Measurements from ENCODE around the gene DHRSX. TPM values are rescaled to one million over a fixed set of nuclear protein-coding genes. Genes with fewer than 3 reads are reported as not detected.

Gene DHRSX
- total RNA-seq, 1 donor = 11.0 TPM

DNA sequence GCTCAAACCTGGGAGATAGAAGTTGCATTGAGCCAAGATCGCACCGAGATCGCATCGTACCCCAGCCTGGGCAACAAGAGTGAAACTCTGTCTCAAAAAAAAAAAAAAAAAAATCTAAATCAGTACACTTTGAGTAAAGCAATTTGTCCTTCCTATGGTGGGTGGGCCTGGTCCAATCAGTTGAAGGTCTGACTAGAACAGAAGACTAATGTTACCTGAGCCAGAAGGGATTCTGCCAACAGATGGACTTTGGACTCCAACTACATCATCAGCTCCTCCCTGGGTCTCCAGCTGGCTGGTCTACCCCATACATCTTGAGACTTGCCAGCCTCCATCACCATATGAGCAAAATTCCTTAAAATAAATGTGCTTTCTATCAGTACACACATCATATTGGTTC lies 155.2 kb downstream of the DHRSX start:
- Histone ChIP-seq H3K4me1 (ENCODE audit: insufficient read depth, low read length) (peaks cover 3% of the 10 kb centered on the region), H3K9me3 (ENCODE audit: low read depth, low read length) (no peaks in the 10 kb centered on the region), H3K4me3 (ENCODE audit: low read length) (no peak overlapping the region), H3K27me3 (ENCODE audit: insufficient read depth, low read length) (no peaks in the 10 kb centered on the region)

DNA sequence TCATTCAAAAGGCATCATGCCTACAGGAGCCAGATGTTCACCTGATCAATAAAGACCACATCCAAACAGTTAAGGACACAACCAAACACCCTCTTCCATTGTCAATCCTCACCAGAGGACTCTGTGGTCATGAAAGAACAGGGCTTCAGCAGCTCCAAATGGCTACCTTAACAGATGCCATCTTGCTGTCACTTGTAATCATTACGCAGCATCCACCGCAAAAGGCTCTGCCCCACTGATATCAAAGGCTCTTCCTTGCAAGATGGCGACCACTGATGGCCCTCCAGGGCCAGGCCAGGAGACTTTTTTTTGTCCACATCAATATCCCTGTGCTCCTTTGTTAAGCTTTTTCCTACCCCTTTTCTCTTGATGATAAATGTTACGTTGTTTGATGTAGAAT lies 157.4 kb downstream of the DHRSX start:
- no peaks in the 10 kb centered on the region for H3K27me3 ChIP-seq (ENCODE audit: insufficient read depth, low read length)
- no peaks in the 10 kb centered on the region for H3K9me3 ChIP-seq (ENCODE audit: low read depth, low read length)
- no peak overlapping the region for H3K4me3 ChIP-seq (ENCODE audit: low read length)
- peaks cover 7% of the 10 kb centered on the region for H3K4me1 ChIP-seq (ENCODE audit: insufficient read depth, low read length)

- no peak overlapping the region for H3K4me3 ChIP-seq (ENCODE audit: low read length)
- H3K27me3 ChIP-seq (ENCODE audit: insufficient read depth, low read length) = no peaks in the 10 kb centered on the region
- H3K4me1 ChIP-seq (ENCODE audit: insufficient read depth, low read length) = peaks cover 7% of the 10 kb centered on the region
- H3K9me3 ChIP-seq (ENCODE audit: low read depth, low read length) = no peaks in the 10 kb centered on the region
Observed at GRCh38 chrX:2342874-2343273, 157.9 kb downstream of the DHRSX start.

DNA sequence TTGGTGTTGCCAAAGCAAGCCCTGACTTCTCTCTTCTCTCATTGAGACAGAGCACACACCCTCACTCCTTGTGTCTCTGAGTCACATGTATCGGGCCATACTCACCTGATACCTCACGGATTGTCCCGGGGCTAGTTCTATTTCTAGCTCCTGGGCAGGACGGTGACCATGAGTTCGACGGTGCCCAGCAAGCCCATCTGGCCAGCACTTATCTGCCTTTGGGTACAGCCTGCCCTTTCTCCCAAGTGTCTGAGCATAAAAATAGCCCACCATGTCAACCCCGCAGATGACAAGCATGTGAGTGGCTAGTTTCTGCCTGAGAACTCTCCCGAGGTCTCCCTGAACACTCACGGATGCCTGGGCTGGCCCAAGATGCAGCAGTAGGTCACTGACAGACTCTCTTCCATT lies 158.5 kb downstream of the DHRSX start:
- Histone ChIP-seq H3K4me1 (ENCODE audit: insufficient read depth, low read length) (peaks cover 7% of the 10 kb centered on the region), H3K4me3 (ENCODE audit: low read length) (no peak overlapping the region), H3K27me3 (ENCODE audit: insufficient read depth, low read length) (no peaks in the 10 kb centered on the region), H3K9me3 (ENCODE audit: low read depth, low read length) (no peaks in the 10 kb centered on the region)

- no peaks in the 10 kb centered on the region for H3K27me3 ChIP-seq (ENCODE audit: insufficient read depth, low read length)
- peaks cover 7% of the 10 kb centered on the region for H3K4me1 ChIP-seq (ENCODE audit: insufficient read depth, low read length)
- no peaks in the 10 kb centered on the region for H3K9me3 ChIP-seq (ENCODE audit: low read depth, low read length)
- no peak overlapping the region for H3K4me3 ChIP-seq (ENCODE audit: low read length)
Observed at GRCh38 chrX:2340991-2341390, 159.8 kb downstream of the DHRSX start.

DNA sequence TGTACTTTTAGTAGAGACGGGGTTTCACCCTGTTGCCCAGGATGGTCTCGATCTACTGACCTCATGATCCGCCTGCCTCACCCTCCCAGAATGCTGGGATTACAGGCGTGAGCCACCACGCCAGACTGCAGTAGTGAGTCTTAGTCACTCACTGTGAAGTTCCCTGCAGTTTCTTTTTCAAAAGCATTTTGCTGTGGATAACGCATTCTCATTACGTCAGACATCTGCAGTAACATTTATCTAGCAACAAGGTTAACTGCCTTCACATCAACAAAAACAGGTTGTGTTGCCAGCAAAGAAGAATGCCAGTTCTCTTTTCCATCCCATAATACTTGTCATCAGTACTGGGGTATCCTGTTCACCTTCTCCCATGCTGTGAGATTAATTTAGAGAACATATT lies 164.6 kb downstream of the DHRSX start:
- no peak overlapping the region for H3K4me3 ChIP-seq (ENCODE audit: low read length)
- no peaks in the 10 kb centered on the region for H3K9me3 ChIP-seq (ENCODE audit: low read depth, low read length)
- peaks cover 7% of the 10 kb centered on the region for H3K4me1 ChIP-seq (ENCODE audit: insufficient read depth, low read length)
- H3K27me3 ChIP-seq (ENCODE audit: insufficient read depth, low read length) = no peaks in the 10 kb centered on the region

DNA sequence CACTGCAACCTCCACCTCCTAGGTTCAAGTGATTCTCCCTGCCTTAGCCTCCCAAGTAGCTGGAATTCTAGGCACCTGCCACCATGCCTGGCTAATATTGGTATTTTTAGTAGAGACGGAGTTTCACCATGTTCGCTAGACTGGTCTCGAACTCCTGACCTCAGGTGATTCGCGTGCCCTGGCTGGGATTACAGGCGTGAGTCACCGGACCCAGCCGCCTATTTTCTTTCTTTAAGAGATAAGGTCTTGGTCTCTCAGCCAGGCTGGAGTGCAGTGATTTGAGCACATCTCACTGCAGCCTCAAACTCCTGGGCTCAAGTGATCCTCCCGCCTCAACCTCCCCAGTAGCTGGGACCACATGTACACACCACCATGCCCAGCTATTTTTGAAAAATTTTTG lies 166.5 kb downstream of the DHRSX start:
- H3K9me3 ChIP-seq (ENCODE audit: low read depth, low read length) = no peaks in the 10 kb centered on the region
- H3K4me1 ChIP-seq (ENCODE audit: insufficient read depth, low read length) = peaks cover 4% of the 10 kb centered on the region
- no peak overlapping the region for H3K4me3 ChIP-seq (ENCODE audit: low read length)
- no peaks in the 10 kb centered on the region for H3K27me3 ChIP-seq (ENCODE audit: insufficient read depth, low read length)

GRCh38 chrX:2332252-2332651 lies 168.5 kb downstream of the DHRSX start:
- Histone ChIP-seq H3K27me3 (ENCODE audit: insufficient read depth, low read length) (no peaks in the 10 kb centered on the region), H3K9me3 (ENCODE audit: low read depth, low read length) (no peaks in the 10 kb centered on the region)

GRCh38 chrX:2330910-2331309 lies 169.9 kb downstream of the DHRSX start:
- no peaks in the 10 kb centered on the region for H3K9me3 ChIP-seq (ENCODE audit: low read depth, low read length)
- H3K27me3 ChIP-seq (ENCODE audit: insufficient read depth, low read length) = no peaks in the 10 kb centered on the region
- no peaks in the 10 kb centered on the region for H3K4me1 ChIP-seq (ENCODE audit: insufficient read depth, low read length)
- no peak overlapping the region for H3K4me3 ChIP-seq (ENCODE audit: low read length)

More at GRCh38 chrX:2332252-2332651, 168.5 kb downstream of the DHRSX start:
- Histone ChIP-seq H3K4me3 (ENCODE audit: low read length) (no peak overlapping the region), H3K4me1 (ENCODE audit: insufficient read depth, low read length) (no peaks in the 10 kb centered on the region)

DNA sequence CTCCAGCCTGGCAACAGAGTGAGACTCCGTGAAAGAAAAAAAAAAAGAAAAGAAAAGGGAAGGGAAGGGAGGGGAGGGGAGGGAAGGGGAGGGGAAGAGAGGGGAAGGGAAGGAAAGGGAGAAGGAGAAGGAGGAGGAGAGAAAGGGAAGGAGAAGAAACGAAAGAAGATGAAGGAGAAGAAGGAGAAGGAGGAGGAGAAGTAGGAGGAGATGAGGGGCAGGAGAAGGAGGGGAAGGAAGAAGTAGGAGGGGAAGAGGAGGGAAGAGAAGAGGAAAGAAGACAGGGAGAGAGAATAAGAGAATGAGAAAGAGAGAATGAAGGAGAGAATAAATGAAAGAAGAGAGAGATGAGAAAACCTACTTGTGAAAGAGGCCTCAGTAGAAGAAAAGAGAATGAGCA lies 170.3 kb downstream of the DHRSX start:
- H3K4me3 ChIP-seq (ENCODE audit: low read length) = no peak overlapping the region
- no peaks in the 10 kb centered on the region for H3K9me3 ChIP-seq (ENCODE audit: low read depth, low read length)
- H3K4me1 ChIP-seq (ENCODE audit: insufficient read depth, low read length) = no peaks in the 10 kb centered on the region
- H3K27me3 ChIP-seq (ENCODE audit: insufficient read depth, low read length) = no peaks in the 10 kb centered on the region

- H3K4me3 ChIP-seq (ENCODE audit: low read length) = no peak overlapping the region
Observed at GRCh38 chrX:2327423-2327822, 173.4 kb downstream of the DHRSX start.

GRCh38 chrX:2325076-2325784 lies 175.5 kb downstream of the DHRSX start:
- peak overlapping the region; percentile 42 for H3K4me3 ChIP-seq (ENCODE audit: low read length)
- H3K4me1 ChIP-seq (ENCODE audit: insufficient read depth, low read length) = peaks cover 34% of the 10 kb centered on the region
- H3K9me3 ChIP-seq (ENCODE audit: low read depth, low read length) = no peaks in the 10 kb centered on the region
- no peaks in the 10 kb centered on the region for H3K27me3 ChIP-seq (ENCODE audit: insufficient read depth, low read length)

More at GRCh38 chrX:2327423-2327822, 173.4 kb downstream of the DHRSX start:
- no peaks in the 10 kb centered on the region for H3K27me3 ChIP-seq (ENCODE audit: insufficient read depth, low read length)
- H3K4me1 ChIP-seq (ENCODE audit: insufficient read depth, low read length) = peaks cover 13% of the 10 kb centered on the region
- H3K9me3 ChIP-seq (ENCODE audit: low read depth, low read length) = no peaks in the 10 kb centered on the region

DNA sequence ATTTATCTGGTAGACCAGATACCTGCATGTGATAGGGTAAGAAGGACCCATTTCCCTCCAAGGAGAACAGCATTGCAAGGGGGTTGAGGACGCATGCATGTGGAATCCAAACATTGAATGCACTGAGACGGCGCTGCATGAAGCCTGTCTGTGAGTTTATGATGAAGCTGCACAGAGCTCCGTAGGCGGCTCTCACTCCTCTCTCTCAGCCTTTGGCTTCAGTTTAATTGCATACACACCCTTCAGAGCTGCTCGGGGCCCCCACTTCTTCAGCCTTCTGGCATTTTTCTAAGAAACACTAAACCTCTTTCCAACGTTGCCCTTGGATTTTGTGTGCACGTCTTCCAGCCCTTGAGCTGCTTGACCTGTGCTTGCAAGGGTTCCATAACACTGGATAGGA lies 176.6 kb downstream of the DHRSX start:
- H3K27me3 ChIP-seq (ENCODE audit: insufficient read depth, low read length) = no peaks in the 10 kb centered on the region
- H3K4me3 ChIP-seq (ENCODE audit: low read length) = no peak overlapping the region
- H3K4me1 ChIP-seq (ENCODE audit: insufficient read depth, low read length) = peaks cover 34% of the 10 kb centered on the region
- no peaks in the 10 kb centered on the region for H3K9me3 ChIP-seq (ENCODE audit: low read depth, low read length)

GRCh38 chrX:2321411-2321810 lies 179.4 kb downstream of the DHRSX start:
- H3K4me1 ChIP-seq (ENCODE audit: insufficient read depth, low read length) = peaks cover 34% of the 10 kb centered on the region
- H3K4me3 ChIP-seq (ENCODE audit: low read length) = no peak overlapping the region
- H3K9me3 ChIP-seq (ENCODE audit: low read depth, low read length) = no peaks in the 10 kb centered on the region
- H3K27me3 ChIP-seq (ENCODE audit: insufficient read depth, low read length) = no peaks in the 10 kb centered on the region

DNA sequence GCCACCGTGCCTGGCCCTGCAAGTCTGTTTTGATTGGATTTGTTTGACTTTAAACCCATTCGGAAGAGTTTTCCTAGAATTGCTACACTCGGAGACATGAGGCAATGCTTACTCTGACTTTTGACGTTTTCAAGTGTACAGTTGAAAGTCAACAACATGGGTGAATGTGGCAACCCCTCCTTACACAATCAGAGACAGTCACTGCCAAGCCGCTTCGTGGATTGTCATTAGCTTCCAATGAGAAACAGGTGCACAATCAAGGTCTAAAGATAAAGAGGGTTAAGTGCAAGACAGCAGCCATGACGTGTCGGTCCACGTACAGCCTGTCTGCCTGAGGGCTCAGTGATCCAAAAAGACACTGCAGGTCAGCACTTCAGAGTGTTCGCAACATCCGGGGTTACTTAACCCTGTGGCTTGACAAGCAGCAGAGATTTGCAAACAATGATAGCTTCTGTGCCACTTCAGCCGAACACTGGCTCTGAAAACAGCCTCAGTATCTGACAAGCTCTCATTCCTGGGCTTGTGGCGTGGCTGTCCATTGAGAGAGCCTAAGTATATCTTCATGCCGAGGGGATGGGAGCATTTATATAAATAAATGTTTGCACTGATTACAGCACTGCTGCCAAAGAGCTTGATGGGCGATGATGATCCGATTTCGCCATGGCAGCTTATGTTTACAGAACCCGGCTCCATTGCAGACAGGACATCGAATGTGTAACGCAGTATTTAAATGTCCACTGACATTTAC lies 180.0 kb downstream of the DHRSX start:
- no peaks in the 10 kb centered on the region for H3K27me3 ChIP-seq (ENCODE audit: insufficient read depth, low read length)
- no peaks in the 10 kb centered on the region for H3K9me3 ChIP-seq (ENCODE audit: low read depth, low read length)
- H3K4me3 ChIP-seq (ENCODE audit: low read length) = no peak overlapping the region
- H3K4me1 ChIP-seq (ENCODE audit: insufficient read depth, low read length) = peaks cover 34% of the 10 kb centered on the region

DNA sequence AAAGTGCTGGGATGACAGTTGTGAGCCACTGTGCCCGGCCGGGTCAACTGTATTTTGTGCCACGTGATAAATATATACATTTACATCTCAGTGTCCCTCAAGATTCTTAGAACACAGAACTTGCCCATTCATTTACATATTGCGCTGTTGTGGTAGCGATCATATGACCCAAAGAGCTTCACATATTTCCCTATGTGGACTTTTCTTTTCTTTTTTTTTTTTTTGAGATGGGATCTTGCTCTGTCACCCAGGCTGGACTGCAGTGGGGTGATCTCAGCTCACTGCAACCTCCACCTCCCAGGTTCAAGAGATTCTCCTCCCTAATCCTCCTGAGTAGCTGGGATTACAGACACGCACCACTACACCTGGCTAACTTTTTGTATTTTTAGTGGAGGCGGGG lies 180.7 kb downstream of the DHRSX start:
- Histone ChIP-seq H3K4me3 (ENCODE audit: low read length) (no peak overlapping the region), H3K4me1 (ENCODE audit: insufficient read depth, low read length) (peaks cover 34% of the 10 kb centered on the region), H3K27me3 (ENCODE audit: insufficient read depth, low read length) (no peaks in the 10 kb centered on the region), H3K9me3 (ENCODE audit: low read depth, low read length) (no peaks in the 10 kb centered on the region)

All from mononuclear cell (primary cell).